H1 (cell line): ENCODE data around the gene ZBTB46. TPM values are rescaled to one million over a fixed set of nuclear protein-coding genes. Genes with fewer than 3 reads are reported as not detected.

Source experiments
- CTCF ChIA-PET: fragments of 300-600 bp; sonication (Branson Sonifier 250); formaldehyde crosslinking; loops from one replicate; lab custom pipeline; 2021; ENCODE audit not compliant: partially characterized antibody; lab: Charles Lee
- POLR2A ChIA-PET: fragments of 300-600 bp; sonication (Branson Sonifier 250); formaldehyde crosslinking; loops from one replicate; lab custom pipeline; 2021; ENCODE audit warnings: inconsistent platforms; ENCODE audit not compliant: partially characterized antibody; lab: Charles Lee
- DNase-seq, 2 experiments: peaks; one replicate each; pipeline versions ENCODE4 v3.0.0 to v3.0.0-alpha.2; 2010 to 2022; ENCODE audit warnings: low spot score in 2 of 2, low read depth in 1 of 2, mixed read lengths in 1 of 2
- FAIRE-seq: peaks from 2 replicates; lab custom pipeline; 2011; peaks lifted over from hg19 to GRCh38; lab: Jason Lieb, UNC
- H2AFZ ChIP-seq: 2 replicates; pipeline ENCODE4 v1.8.1; 2012; ENCODE audit warnings: low read length, inconsistent platforms
- H2AK5ac ChIP-seq: 2 replicates; pipeline ENCODE4 v1.6.1; 2013; ENCODE audit warnings: low read depth, low read length
- H2BK120ac ChIP-seq: replicated peaks from 2 replicates; pipeline ENCODE3; 2013; ENCODE audit warnings: low read depth, low read length, inconsistent platforms
- H2BK12ac ChIP-seq: 2 replicates; pipeline ENCODE4 v1.6.1; 2013; ENCODE audit warnings: low read depth, low read length
- H2BK15ac ChIP-seq: 2 replicates; pipeline ENCODE4 v1.6.1; 2013; ENCODE audit warnings: low read length
- H2BK20ac ChIP-seq: 2 replicates; pipeline ENCODE4 v1.6.1; 2013; ENCODE audit warnings: low read length
- H2BK5ac ChIP-seq: 2 replicates; pipeline ENCODE4 v1.6.1; 2013; ENCODE audit warnings: low read depth, low read length
- H3K14ac ChIP-seq: 2 replicates; pipeline ENCODE4 v1.6.1; 2013; ENCODE audit warnings: inconsistent platforms; ENCODE audit not compliant: insufficient read length
- H3K18ac ChIP-seq: 2 replicates; pipeline ENCODE4 v1.6.1; 2013; ENCODE audit warnings: low read length; ENCODE audit errors: extremely low read depth
- H3K23ac ChIP-seq: 2 replicates; pipeline ENCODE4 v1.6.1; 2013; ENCODE audit warnings: inconsistent platforms; ENCODE audit not compliant: insufficient read length
- H3K23me2 ChIP-seq: 2 replicates; pipeline ENCODE4 v1.6.1; 2013; ENCODE audit warnings: low read depth, low read length
- H3K27ac ChIP-seq: 2 replicates; pipeline ENCODE4 v1.6.1; 2011; ENCODE audit warnings: low read depth, low read length, inconsistent platforms
- H3K27me3 ChIP-seq, 4 experiments: replicated peaks in 1 of 4; 1 replicate in 1 of 4; 2 replicates in 3 of 4; pipeline versions ENCODE4 v1.6.1 to v1.8.1; 2011 to 2013; ENCODE audit warnings: low read length in 3 of 4, mild to moderate bottlenecking in 3 of 4, inconsistent platforms in 2 of 4, mixed read lengths in 2 of 4, moderate library complexity in 1 of 4; ENCODE audit not compliant: control insufficient read depth in 3 of 4, insufficient read depth in 3 of 4; ENCODE audit errors: extremely low read depth in 1 of 4
- H3K36me3 ChIP-seq, 4 experiments: 2 replicates each; pipeline versions ENCODE4 v1.6.1 to v1.8.1; 2011 to 2013; ENCODE audit warnings: mild to moderate bottlenecking in 4 of 4, low read length in 3 of 4, moderate library complexity in 2 of 4, control low read depth in 1 of 4, inconsistent platforms in 1 of 4; ENCODE audit not compliant: insufficient read depth in 4 of 4, control insufficient read depth in 2 of 4
- H3K4ac ChIP-seq: replicated peaks from 2 replicates; pipeline ENCODE3; 2013; ENCODE audit warnings: low read length, low read depth, mixed read lengths, inconsistent platforms; ENCODE audit not compliant: insufficient read length
- H3K4me1 ChIP-seq, 4 experiments: replicated peaks in 1 of 4; 1 replicate in 1 of 4; 2 replicates in 3 of 4; pipeline versions ENCODE4 v1.6.1 to v1.8.1; 2011 to 2013; ENCODE audit warnings: low read length in 3 of 4, inconsistent platforms in 2 of 4, mixed read lengths in 1 of 4; ENCODE audit not compliant: insufficient read depth in 4 of 4, control insufficient read depth in 3 of 4
- H3K4me2 ChIP-seq, 2 experiments: 2 replicates each; pipeline versions ENCODE4 v1.6.1 to v1.8.1; 2011 to 2013; ENCODE audit warnings: low read depth in 2 of 2, low read length in 2 of 2, control low read depth in 1 of 2, inconsistent platforms in 1 of 2, mild to moderate bottlenecking in 1 of 2; ENCODE audit not compliant: insufficient read depth in 1 of 2
- H3K4me3 ChIP-seq, 4 experiments: fragments of 200-600, 300-600 bp in 1 of 4; sonication (generic), shearing (Covaris generic), sonication (Bioruptor Twin) in 1 of 4; 2 replicates each; pipeline versions ENCODE4 v1.5.1 to v1.8.1; 2011 to 2016; ENCODE audit warnings: low read length in 4 of 4, low read depth in 3 of 4, control low read depth in 2 of 4, inconsistent platforms in 2 of 4, mild to moderate bottlenecking in 2 of 4, mixed read lengths in 1 of 4, moderate library complexity in 1 of 4; ENCODE audit not compliant: insufficient read depth in 2 of 4; ENCODE audit errors: extremely low read depth in 1 of 4
- H3K56ac ChIP-seq: replicated peaks from 2 replicates; pipeline ENCODE3; 2013; ENCODE audit warnings: low read depth, mild to moderate bottlenecking, mixed read lengths, low read length, inconsistent platforms; ENCODE audit not compliant: insufficient read length
- H3K79me1 ChIP-seq: 2 replicates; pipeline ENCODE4 v1.6.1; 2013; ENCODE audit warnings: low read depth, low read length, control low read depth
- H3K79me2 ChIP-seq, 2 experiments: 2 replicates each; pipeline versions ENCODE4 v1.6.1 to v1.8.1; 2012 to 2013; ENCODE audit warnings: low read length in 2 of 2, mild to moderate bottlenecking in 2 of 2, inconsistent platforms in 1 of 2; ENCODE audit not compliant: insufficient read depth in 2 of 2, control insufficient read depth in 1 of 2
- H3K9ac ChIP-seq, 4 experiments: replicated peaks in 1 of 4; 1 replicate in 1 of 4; 2 replicates in 3 of 4; pipeline versions ENCODE4 v1.6.1 to v1.8.1; 2011 to 2013; ENCODE audit warnings: low read depth in 3 of 4, low read length in 3 of 4, control low read depth in 2 of 4, mild to moderate bottlenecking in 2 of 4, moderate library complexity in 2 of 4, inconsistent platforms in 1 of 4; ENCODE audit errors: extremely low read depth in 1 of 4
- H3K9me3 ChIP-seq, 2 experiments: 2 replicates each; pipeline versions ENCODE4 v1.6.1 to v1.8.1; 2012 to 2013; ENCODE audit warnings: mild to moderate bottlenecking in 2 of 2, moderate library complexity in 2 of 2, control low read depth in 1 of 2, inconsistent platforms in 1 of 2, low read depth in 1 of 2, low read length in 1 of 2, mixed read lengths in 1 of 2; ENCODE audit not compliant: insufficient read depth in 2 of 2
- H4K20me1 ChIP-seq, 2 experiments: replicated peaks in 1 of 2; 2 replicates each; pipeline versions ENCODE3 to v1.8.1; 2011 to 2013; ENCODE audit warnings: inconsistent platforms in 2 of 2, low read length in 2 of 2, mild to moderate bottlenecking in 1 of 2; ENCODE audit not compliant: insufficient read depth in 2 of 2, control insufficient read depth in 1 of 2
- H4K5ac ChIP-seq: 2 replicates; pipeline ENCODE4 v1.6.1; 2013; ENCODE audit warnings: low read length, low read depth, mixed read lengths, inconsistent platforms; ENCODE audit not compliant: insufficient read length
- H4K8ac ChIP-seq: 2 replicates; pipeline ENCODE4 v1.8.0; 2013; ENCODE audit warnings: mild to moderate bottlenecking, moderate library complexity, low read length, inconsistent platforms; ENCODE audit not compliant: insufficient read depth; ENCODE audit errors: extremely low read depth
- H4K91ac ChIP-seq: replicated peaks from 2 replicates; pipeline ENCODE3; 2013; ENCODE audit warnings: low read length, mixed read lengths, inconsistent platforms; ENCODE audit not compliant: insufficient read length
- BRCA1 ChIP-seq: IDR thresholded peaks from 2 replicates; pipeline ENCODE4 v1.6.1; 2012; ENCODE audit warnings: low read depth, low read length, improper control_type of control experiment
- CTCF ChIP-seq, 3 experiments: IDR thresholded peaks; 1 replicate in 2 of 3; 2 replicates in 1 of 3; pipeline versions ENCODE4 v1.5.1 to v1.6.1; 2011; ENCODE audit warnings: low read length in 3 of 3, mild to moderate bottlenecking in 3 of 3, inconsistent platforms in 2 of 3, low read depth in 1 of 3, moderate library complexity in 1 of 3; ENCODE audit not compliant: insufficient read depth in 1 of 3; ENCODE audit errors: control extremely low read depth in 1 of 3
- GABPA ChIP-seq: IDR thresholded peaks from 2 replicates; pipeline ENCODE4 v1.6.1; 2011; ENCODE audit warnings: mild to moderate bottlenecking, low read length, moderate library complexity, borderline replicate concordance; ENCODE audit not compliant: insufficient read depth
- KDM1A ChIP-seq: fragments of 200-600, 300-600 bp; sonication (generic); IDR thresholded peaks from 2 replicates; pipeline ENCODE4 v1.7.1; 2016; ENCODE audit warnings: mild to moderate bottlenecking, low read length, borderline replicate concordance
- POLR2AphosphoS5 ChIP-seq: IDR thresholded peaks from 2 replicates; pipeline ENCODE4 v1.6.1; 2011; ENCODE audit warnings: low read depth, low read length
- POU5F1 ChIP-seq: IDR thresholded peaks from 2 replicates; pipeline ENCODE4 v1.6.1; 2011; ENCODE audit warnings: low read depth, mild to moderate bottlenecking, low read length, moderate library complexity
- TBP ChIP-seq: IDR thresholded peaks from 2 replicates; pipeline ENCODE4 v1.6.1; 2011; ENCODE audit warnings: low read depth, low read length, improper control_type of control experiment
- TEAD4 ChIP-seq: IDR thresholded peaks from 2 replicates; pipeline ENCODE4 v1.6.1; 2012; ENCODE audit warnings: low read depth, low read length, inconsistent platforms, mixed read lengths
- WGBS, 2 experiments: shearing (Covaris generic) in 1 of 2; methylation state at CpG; one replicate each; pipeline versions ENCODE4 v1.1.6 to v1.1.7; 2013 to 2015; ENCODE audit warnings: low lambda C conversion rate in 2 of 2, mixed read lengths in 2 of 2, inconsistent platforms in 1 of 2, low coverage in 1 of 2, missing lambda C conversion rate in 1 of 2; ENCODE audit not compliant: insufficient replicate concordance in 2 of 2, insufficient coverage in 1 of 2, insufficient read length in 1 of 2; ENCODE audit errors: extremely low coverage in 1 of 2, missing lambda C conversion rate in 1 of 2; 5-methylcytosine and 5-hydroxymethylcytosine counted together
- polyA plus RNA-seq, 7 experiments: library from polyadenylated mRNA; depleted of rRNA in 3 of 7; stranded (reverse) in 5 of 7; unstranded in 2 of 7; fragments of >200 nt in 5 of 7; fragments of 200-250 nt in 2 of 7; gene quantifications; 1 replicate in 5 of 7; 2 replicates in 1 of 7; 4 replicates in 1 of 7; pipeline versions ENCODE4 v1.2.1 to v1.2.3, GENCODE V29; 2011 to 2013; ENCODE audit warnings: missing spikeins in 2 of 7, mixed read lengths in 2 of 7
- total RNA-seq: library from RNA; stranded (reverse); fragmentation: NEBNext Ultra II Directional; extraction: Animal tissue kit (Norgen Biotek cat#: 25700); gene quantifications from 2 replicates; pipeline ENCODE4 v1.2.1, GENCODE V29; 2021

Gene ZBTB46
- total and polyA plus RNA-seq, 2 of the 8 experiments (the other 6 are each of a cell fraction or from before 2014, with no cell fraction given) = 6.4 to 22.4 TPM

- Histone ChIP-seq H3K4me1 (peaks cover 0 to 12% (median 7%) of the 10 kb centered on the region in 4 experiments; a peak in 4 of 7 replicates), H2BK20ac (no peak within 1 kb of the TSS), H2BK5ac (peak within 1 kb of the TSS; percentile 60), H3K4ac (no peak within 1 kb of the TSS), H3K9ac (0 out of 7 replicates have a peak within 1 kb of the TSS, but pooled peaks of 1 of the 4 experiments have one; percentile 2), H3K23ac (no peak within 1 kb of the TSS), H4K5ac (peak within 1 kb of the TSS; percentile 21), H3K27ac (no peak within 1 kb of the TSS), H2AK5ac (no peak within 1 kb of the TSS), H3K56ac (no peak within 1 kb of the TSS), H3K23me2 (peaks cover 8% of the 10 kb centered on the region; the same call in 1 of the 2 replicates), H3K79me1 (no peaks in the 10 kb centered on the region), H2AFZ (no peak within 1 kb of the TSS), H3K36me3 (peaks cover 0 to 3% (median 0%) of the 10 kb centered on the region in 4 experiments; a peak in 1 of 8 replicates), H2BK15ac (peak within 1 kb of the TSS; percentile 95; the same call in 1 of the 2 replicates), H3K4me3 (peak within 1 kb of the TSS in 3 of 4 experiments; percentile 18 to 45 (median 32); a peak in 7 of 8 replicates), H3K18ac (peak within 1 kb of the TSS; percentile 78), H3K27me3 (no peaks in the 10 kb centered on the region), H2BK12ac (peak within 1 kb of the TSS; percentile 17; the same call in 1 of the 2 replicates), H4K8ac (peak within 1 kb of the TSS; percentile 95), H3K9me3 (no peaks in the 10 kb centered on the region; a peak in 1 of 4 replicates), H3K4me2 (peak within 1 kb of the TSS; percentile 58 to 65), H2BK120ac (no peak within 1 kb of the TSS), H4K20me1 (peaks cover 0 to 15% of the 10 kb centered on the region in 2 experiments), H3K79me2 (no peaks in the 10 kb centered on the region), H4K91ac (peak within 1 kb of the TSS; percentile 55), H3K14ac (no peak within 1 kb of the TSS)
- FAIRE-seq = no peak
- ChIA-PET POLR2A (interaction anchor here (0.6 to 4.2 kb wide), 16 partner anchors 9 to 213 kb away, joined by 3 to 49 read pairs (median 4); partner anchors contain the start of genes ARFRP1, GMEB2, LIME1 and RTEL1), CTCF (interaction anchor here (0.6 to 2.4 kb wide), 7 partner anchors 11 to 159 kb away, joined by 3 to 8 read pairs (median 4); partner anchors contain the start of genes ARFRP1, PTK6 and ZGPAT)
- WGBS, 2 experiments = 40% methylated on average over 44 of the region's 52 CpGs; no CpG with 5 or more reads in 1 of the 2 experiments
- peak in 1 of 2 experiments; percentile 78 for DNase-seq
- no peak for TF ChIP-seq POU5F1
- TF ChIP-seq GABPA = no peak
- TF ChIP-seq KDM1A = 0 out of 2 replicates have a peak, but pooled peaks have one; percentile 1
- no peak for TF ChIP-seq TEAD4
- TF ChIP-seq CTCF (IDR thresholded peaks at IDR 0.05; ENCODE audit: control extremely low read depth in 1 of 3, insufficient read depth in 1 of 3, low read depth in 1 of 3, low read length in 3 of 3) = no peak
- TF ChIP-seq POLR2AphosphoS5 = peak; percentile 64
- TF ChIP-seq TBP = 0 out of 2 replicates have a peak, but pooled peaks have one; percentile 13
- TF ChIP-seq BRCA1 = no peak
Measured at GRCh38 chr20:63696628-63697356, 134.3 kb downstream of the ZBTB46 start, which contains the start of gene TNFRSF6B. Gene TNFRSF6B, plus strand, starts transcription at chr20:63696652. Its CDS starts 116 bp downstream, at chr20:63696768.
